ENCODE data around the gene SEZ6. TPM values are rescaled to one million over a fixed set of nuclear protein-coding genes. Genes with fewer than 3 reads are reported as not detected.

Gene SEZ6
- total RNA-seq, 1 donor from 2014 or later = 6.9 TPM

DNA sequence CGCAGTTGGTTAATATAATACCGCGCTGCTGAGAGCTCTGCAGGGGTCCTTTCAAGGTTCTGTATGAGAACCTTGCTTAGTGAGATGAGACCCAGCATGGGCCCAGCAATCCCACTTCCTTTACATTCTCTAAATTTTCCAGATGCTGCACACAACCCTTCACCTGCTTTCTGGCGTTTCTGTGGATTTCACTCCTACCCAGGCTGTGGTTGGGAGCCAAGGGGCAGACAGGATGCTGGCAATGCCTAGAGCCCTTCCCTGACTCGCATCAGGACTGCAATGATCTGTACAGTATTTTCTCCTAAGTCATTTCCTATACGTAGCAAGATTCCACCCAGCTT lies 27.0 kb upstream of the SEZ6 start:
- H3K9me3 Mint-ChIP-seq = peaks cover 11% of the 10 kb centered on the region
- no peak for DNase-seq (ENCODE audit: extremely low spot score, unreplicated experiment)
- no peak overlapping the region for H3K27ac Mint-ChIP-seq
- H3K27me3 Mint-ChIP-seq = peaks cover 67% of the 10 kb centered on the region
- TF ChIP-seq, protein P1, sequence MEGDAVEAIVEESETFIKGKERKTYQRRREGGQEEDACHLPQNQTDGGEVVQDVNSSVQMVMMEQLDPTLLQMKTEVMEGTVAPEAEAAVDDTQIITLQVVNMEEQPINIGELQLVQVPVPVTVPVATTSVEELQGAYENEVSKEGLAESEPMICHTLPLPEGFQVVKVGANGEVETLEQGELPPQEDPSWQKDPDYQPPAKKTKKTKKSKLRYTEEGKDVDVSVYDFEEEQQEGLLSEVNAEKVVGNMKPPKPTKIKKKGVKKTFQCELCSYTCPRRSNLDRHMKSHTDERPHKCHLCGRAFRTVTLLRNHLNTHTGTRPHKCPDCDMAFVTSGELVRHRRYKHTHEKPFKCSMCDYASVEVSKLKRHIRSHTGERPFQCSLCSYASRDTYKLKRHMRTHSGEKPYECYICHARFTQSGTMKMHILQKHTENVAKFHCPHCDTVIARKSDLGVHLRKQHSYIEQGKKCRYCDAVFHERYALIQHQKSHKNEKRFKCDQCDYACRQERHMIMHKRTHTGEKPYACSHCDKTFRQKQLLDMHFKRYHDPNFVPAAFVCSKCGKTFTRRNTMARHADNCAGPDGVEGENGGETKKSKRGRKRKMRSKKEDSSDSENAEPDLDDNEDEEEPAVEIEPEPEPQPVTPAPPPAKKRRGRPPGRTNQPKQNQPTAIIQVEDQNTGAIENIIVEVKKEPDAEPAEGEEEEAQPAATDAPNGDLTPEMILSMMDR (conservative IDR thresholded peaks at IDR 0.05) = no peak
- no peak overlapping the region for H3K4me3 Mint-ChIP-seq
- no peaks in the 10 kb centered on the region for H3K36me3 Mint-ChIP-seq
- H3K4me1 Mint-ChIP-seq (ENCODE audit: unreplicated experiment) = peaks cover 19% of the 10 kb centered on the region

DNA sequence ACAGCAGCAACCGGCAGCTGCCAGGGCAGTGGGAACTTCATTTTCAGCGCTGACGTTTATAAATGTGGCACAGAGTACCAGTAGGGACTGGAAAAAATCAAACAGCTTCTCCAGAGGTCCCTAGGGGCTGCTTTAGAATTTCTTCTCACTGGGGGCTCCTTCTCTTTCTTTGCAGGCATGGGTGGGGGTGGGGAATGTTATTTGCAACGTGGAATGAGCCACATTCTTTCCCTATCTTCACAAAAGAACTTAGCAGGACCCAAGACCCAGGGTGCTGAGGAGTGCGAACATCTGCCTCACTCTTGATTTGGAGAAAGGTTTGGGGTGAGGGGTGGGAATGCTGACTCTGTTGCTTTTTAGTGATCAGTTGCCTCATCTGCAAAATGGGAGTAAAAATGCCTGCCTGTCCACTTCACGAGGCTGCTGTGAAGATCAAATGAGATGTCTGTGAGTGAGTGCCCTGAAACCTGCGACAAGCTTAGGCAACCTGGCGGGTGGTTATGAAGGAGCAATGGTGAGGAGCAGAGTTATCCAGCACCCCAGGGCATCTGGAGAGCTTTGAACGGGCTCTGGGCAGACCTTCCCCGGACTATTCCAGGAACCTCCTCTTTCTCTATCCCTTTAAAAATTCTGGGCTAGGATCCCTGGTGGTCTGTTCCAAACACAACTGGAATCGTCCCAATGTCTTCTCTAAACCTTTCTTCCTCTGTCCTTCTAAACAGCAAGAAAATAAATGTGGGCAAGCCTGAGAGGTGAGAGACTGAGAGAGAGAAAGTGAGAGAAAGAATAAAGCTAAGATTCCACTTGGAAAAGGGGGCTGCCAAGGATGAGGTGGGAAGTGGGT lies 26.4 kb upstream of the SEZ6 start:
- DNase-seq (ENCODE audit: extremely low spot score, unreplicated experiment) = no peak
- TF ChIP-seq, protein P1 (conservative IDR thresholded peaks at IDR 0.05) = no peak
- H3K36me3 Mint-ChIP-seq = no peaks in the 10 kb centered on the region
- H3K27me3 Mint-ChIP-seq = peaks cover 72% of the 10 kb centered on the region
- H3K9me3 Mint-ChIP-seq = peaks cover 11% of the 10 kb centered on the region
- no peak overlapping the region for H3K27ac Mint-ChIP-seq
- no peak overlapping the region for H3K4me3 Mint-ChIP-seq
- peaks cover 21% of the 10 kb centered on the region for H3K4me1 Mint-ChIP-seq (ENCODE audit: unreplicated experiment)

DNA sequence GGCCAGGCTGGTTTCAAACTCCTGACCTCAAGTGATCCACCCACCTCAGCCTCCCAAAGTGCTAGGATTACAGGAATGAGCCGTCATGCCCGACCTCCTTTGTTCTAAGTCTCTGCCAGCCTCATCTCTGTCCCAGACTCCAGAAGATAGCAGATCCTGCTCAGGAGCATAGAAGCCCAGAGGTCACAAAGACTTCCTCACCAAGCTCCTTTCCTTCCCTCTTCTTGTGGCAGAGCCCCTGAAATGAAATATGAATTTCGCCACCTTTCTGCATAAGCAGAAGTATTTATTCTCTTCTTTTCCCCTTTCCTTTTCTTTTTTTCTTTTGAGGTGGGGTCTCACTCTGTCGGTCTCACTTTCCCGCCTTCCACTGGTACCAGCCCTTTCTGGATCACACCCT lies 25.7 kb upstream of the SEZ6 start:
- no peak overlapping the region for H3K27ac Mint-ChIP-seq
- peaks cover 21% of the 10 kb centered on the region for H3K4me1 Mint-ChIP-seq (ENCODE audit: unreplicated experiment)
- H3K4me3 Mint-ChIP-seq = no peak overlapping the region
- peaks cover 79% of the 10 kb centered on the region for H3K27me3 Mint-ChIP-seq
- TF ChIP-seq, protein P1 (conservative IDR thresholded peaks at IDR 0.05) = no peak
- H3K9me3 Mint-ChIP-seq = peaks cover 11% of the 10 kb centered on the region
- no peak for DNase-seq (ENCODE audit: extremely low spot score, unreplicated experiment)
- H3K36me3 Mint-ChIP-seq = no peaks in the 10 kb centered on the region

DNA sequence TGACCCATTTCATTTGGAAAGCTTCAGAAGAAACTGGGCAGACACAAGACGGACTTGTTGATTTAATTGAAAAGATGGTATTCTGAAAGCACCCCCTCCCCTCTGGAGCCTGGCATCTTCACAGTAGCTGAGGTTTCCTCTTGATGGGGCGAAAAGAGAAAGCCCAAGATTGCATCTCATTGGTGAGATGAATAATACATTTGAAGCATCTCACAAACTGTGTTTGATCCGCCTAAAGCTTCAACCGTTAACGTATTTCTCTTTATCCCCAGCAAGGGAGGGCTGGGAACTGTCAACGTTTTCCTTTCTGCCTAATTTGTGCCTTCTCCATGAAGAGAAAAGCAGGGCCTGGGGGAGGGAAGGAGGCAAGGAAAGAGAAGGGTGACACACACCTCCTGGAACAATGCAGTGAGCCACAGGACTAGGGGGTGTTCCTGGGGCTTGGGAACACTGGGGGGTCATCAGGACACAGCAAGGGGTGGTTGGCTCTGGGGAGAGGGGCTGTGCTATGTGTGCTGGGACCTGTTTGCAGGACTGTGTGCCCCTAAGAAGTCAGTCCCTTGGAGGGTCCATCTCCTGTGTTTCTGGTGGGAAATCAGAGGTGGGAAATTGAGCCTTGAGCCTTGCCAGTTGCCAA lies 18.6 kb upstream of the SEZ6 start:
- Mint-ChIP-seq H3K9me3 (no peaks in the 10 kb centered on the region), H3K27ac (no peak overlapping the region), H3K4me3 (no peak overlapping the region), H3K27me3 (peaks cover 86% of the 10 kb centered on the region), H3K4me1 (ENCODE audit: unreplicated experiment) (peaks cover 16% of the 10 kb centered on the region), H3K36me3 (no peaks in the 10 kb centered on the region)
- TF ChIP-seq, protein P1 (conservative IDR thresholded peaks at IDR 0.05) = no peak
- no peak for DNase-seq (ENCODE audit: extremely low spot score, unreplicated experiment)

DNA sequence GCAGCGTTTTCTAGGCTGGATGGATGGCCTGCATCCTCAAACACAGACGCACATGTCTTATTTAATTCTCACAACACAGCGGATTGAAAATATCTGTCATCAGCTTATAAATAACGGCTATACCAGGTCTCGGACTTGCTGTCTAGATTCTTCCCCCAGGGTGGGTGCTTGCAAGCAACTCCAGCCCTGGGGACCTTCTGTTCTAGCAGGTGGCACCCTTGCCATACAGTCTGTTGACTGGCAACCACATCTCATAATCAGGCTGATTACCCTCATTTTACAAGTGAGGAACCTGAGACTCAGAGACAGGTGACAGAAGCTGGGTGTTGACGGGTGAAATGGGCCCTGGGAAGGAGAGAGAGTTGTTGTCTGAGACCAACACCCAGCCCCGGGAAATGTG lies 16.2 kb upstream of the SEZ6 start:
- Mint-ChIP-seq H3K27ac (no peak overlapping the region), H3K9me3 (no peaks in the 10 kb centered on the region), H3K4me1 (ENCODE audit: unreplicated experiment) (peaks cover 16% of the 10 kb centered on the region), H3K4me3 (no peak overlapping the region), H3K27me3 (peaks cover 90% of the 10 kb centered on the region), H3K36me3 (no peaks in the 10 kb centered on the region)
- TF ChIP-seq, protein P1 (conservative IDR thresholded peaks at IDR 0.05) = no peak
- DNase-seq (ENCODE audit: extremely low spot score, unreplicated experiment) = no peak
